NCI-H187 treated with DMSO at 0.1 percent for 48 hours (cell line): ENCODE measurements around the gene OR10A3.

Experiments
- DNase-seq: peaks from one replicate; lab custom pipeline; 2025; lab: John Stamatoyannopoulos, UW

OR10A3 gene

GRCh38 chr11:7936615-7937014 is 4.9 kb downstream of the OR10A3 start:
- no peak for DNase-seq

- no peak for DNase-seq
Observed at GRCh38 chr11:7931168-7931567, 10.3 kb downstream of the OR10A3 start, which contains the start of gene OR10A6. Gene OR10A6 (minus strand): TSS chr11:7931268. CDS start chr11:7928662, 2,606 bp downstream.

- DNase-seq, result no peak
Observed at GRCh38 chr11:7927635-7928034, 13.9 kb downstream of the OR10A3 start.

GRCh38 chr11:7924536-7924935 is 17.0 kb downstream of the OR10A3 start:
- DNase-seq, result no peak

GRCh38 chr11:7918141-7918540 is 23.4 kb downstream of the OR10A3 start:
- no peak for DNase-seq

GRCh38 chr11:7911011-7911410 is 30.5 kb downstream of the OR10A3 start:
- no peak for DNase-seq

GRCh38 chr11:7910286-7910788 is 31.2 kb downstream of the OR10A3 start:
- no peak for DNase-seq

GRCh38 chr11:7909585-7910285 is 31.8 kb downstream of the OR10A3 start:
- DNase-seq, result no peak

GRCh38 chr11:7907121-7907520 is 34.4 kb downstream of the OR10A3 start:
- DNase-seq, result no peak

GRCh38 chr11:7906481-7906880 is 35.0 kb downstream of the OR10A3 start:
- no peak for DNase-seq

GRCh38 chr11:7905961-7906429 is 35.5 kb downstream of the OR10A3 start:
- DNase-seq, result no peak

GRCh38 chr11:7905549-7905948 is 36.0 kb downstream of the OR10A3 start:
- no peak for DNase-seq

GRCh38 chr11:7904917-7905316 is 36.6 kb downstream of the OR10A3 start:
- no peak for DNase-seq

GRCh38 chr11:7903940-7904339 is 37.6 kb downstream of the OR10A3 start:
- no peak for DNase-seq

- no peak for DNase-seq
Observed at GRCh38 chr11:7901319-7901854, 40.1 kb downstream of the OR10A3 start.

GRCh38 chr11:7900686-7901085 is 40.8 kb downstream of the OR10A3 start:
- no peak for DNase-seq

- no peak for DNase-seq
Observed at GRCh38 chr11:7899418-7899817, 42.1 kb downstream of the OR10A3 start.

GRCh38 chr11:7898666-7899283 is 42.7 kb downstream of the OR10A3 start:
- DNase-seq, result no peak

- DNase-seq, result no peak
Observed at GRCh38 chr11:7896009-7896785, 45.3 kb downstream of the OR10A3 start.

- DNase-seq, result no peak
Observed at GRCh38 chr11:7894251-7894650, 47.3 kb downstream of the OR10A3 start.

GRCh38 chr11:7893796-7894195 is 47.7 kb downstream of the OR10A3 start:
- no peak for DNase-seq

- DNase-seq, result no peak
Observed at GRCh38 chr11:7892840-7893254, 48.7 kb downstream of the OR10A3 start.
